ENCODE measurements around the gene SPATA31C1.
"Not testable (repeated sequence)": the region's sequence is repeated elsewhere in the genome, so short reads cannot be mapped to it uniquely, and the experiment has no call there.

The SPATA31C1 gene

GRCh38 chr9:87938336-87938735, 20.6 kb downstream of the SPATA31C1 start:
- DNase-seq (ENCODE audit: low spot score): not testable (repeated sequence)

- not testable (repeated sequence) for DNase-seq (ENCODE audit: low spot score)
These were observed 21.3 kb downstream of the SPATA31C1 start for GRCh38 chr9:87939096-87939495.

- no peak for DNase-seq (ENCODE audit: low spot score)
These were observed 26.3 kb downstream of the SPATA31C1 start for GRCh38 chr9:87944096-87944495.

GRCh38 chr9:87944682-87945081, 26.9 kb downstream of the SPATA31C1 start:
- DNase-seq (ENCODE audit: low spot score): no peak

- no peak for DNase-seq (ENCODE audit: low spot score)
These were observed 32.5 kb downstream of the SPATA31C1 start for GRCh38 chr9:87950296-87950695.

GRCh38 chr9:87950765-87951488, 33.2 kb downstream of the SPATA31C1 start:
- peak; percentile 32 for DNase-seq (ENCODE audit: low spot score)

- no peak for DNase-seq (ENCODE audit: low spot score)
These were observed 36.5 kb downstream of the SPATA31C1 start for GRCh38 chr9:87954230-87954629.

GRCh38 chr9:87957839-87958238, 40.1 kb downstream of the SPATA31C1 start:
- no peak for DNase-seq (ENCODE audit: low spot score)

GRCh38 chr9:87958591-87958990, 40.8 kb downstream of the SPATA31C1 start:
- DNase-seq (ENCODE audit: low spot score): no peak

GRCh38 chr9:87959916-87960581, 42.3 kb downstream of the SPATA31C1 start:
- no peak for DNase-seq (ENCODE audit: low spot score)

- DNase-seq (ENCODE audit: low spot score): no peak
These were observed 46.0 kb downstream of the SPATA31C1 start for GRCh38 chr9:87963770-87964169.

- DNase-seq (ENCODE audit: low spot score): no peak
These were observed 47.1 kb downstream of the SPATA31C1 start for GRCh38 chr9:87964826-87965225.

- DNase-seq (ENCODE audit: low spot score): no peak
These were observed 50.4 kb downstream of the SPATA31C1 start for GRCh38 chr9:87968155-87968554.

- no peak for DNase-seq (ENCODE audit: low spot score)
These were observed 52.8 kb downstream of the SPATA31C1 start for GRCh38 chr9:87970602-87971001.

- no peak for DNase-seq (ENCODE audit: low spot score)
These were observed 55.4 kb downstream of the SPATA31C1 start for GRCh38 chr9:87973122-87973521.

Measured in kidney capillary endothelial cell (primary cell).